Measurements from ENCODE around the gene ADGRL1.

The ADGRL1 gene

DNA sequence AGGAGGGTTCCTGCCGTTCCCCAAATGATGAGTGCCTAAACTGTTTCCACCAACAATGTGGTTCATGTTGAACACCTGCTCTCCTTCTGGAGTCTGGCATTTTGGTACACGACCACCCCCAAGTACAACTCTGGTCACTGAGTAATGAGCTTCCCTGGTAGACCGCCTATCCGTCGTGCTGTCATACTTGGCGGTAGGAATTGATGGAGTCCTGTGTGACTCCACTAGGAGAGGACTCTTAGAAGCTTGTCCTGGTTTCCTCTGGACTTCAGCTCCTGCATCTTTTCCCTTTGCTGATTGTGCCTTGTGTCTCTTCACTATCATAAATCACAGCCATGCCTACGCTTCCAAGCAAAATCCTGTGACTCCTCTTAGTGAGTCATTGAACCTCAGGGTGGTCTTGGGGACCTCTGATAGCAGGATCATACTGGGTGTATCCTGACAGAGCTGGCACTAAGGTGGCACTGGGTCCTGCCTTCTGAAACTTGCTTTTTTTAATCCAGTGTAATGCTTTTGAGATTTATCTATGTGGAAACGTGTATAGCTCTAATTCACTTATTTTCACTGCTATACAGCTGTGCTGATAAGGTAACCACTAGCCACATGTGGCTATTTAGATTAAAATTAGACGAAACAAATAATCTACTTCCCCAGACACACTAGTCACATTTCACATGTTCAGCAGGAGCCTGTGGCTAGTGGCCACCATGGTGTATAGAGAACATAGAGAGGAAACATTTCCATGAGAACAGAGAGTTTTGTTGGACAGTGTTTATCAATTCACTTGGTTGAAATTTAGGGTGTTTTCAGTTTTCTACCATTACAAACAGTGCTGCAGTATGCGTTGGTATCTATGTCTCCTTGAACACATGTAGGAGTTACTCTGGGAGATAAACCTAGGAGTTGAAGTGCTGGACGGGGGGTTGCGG lies 63.4 kb downstream of the ADGRL1 start:
- no peak for DNase-seq (ENCODE audit: low read depth)
- TF ChIP-seq, protein P1, sequence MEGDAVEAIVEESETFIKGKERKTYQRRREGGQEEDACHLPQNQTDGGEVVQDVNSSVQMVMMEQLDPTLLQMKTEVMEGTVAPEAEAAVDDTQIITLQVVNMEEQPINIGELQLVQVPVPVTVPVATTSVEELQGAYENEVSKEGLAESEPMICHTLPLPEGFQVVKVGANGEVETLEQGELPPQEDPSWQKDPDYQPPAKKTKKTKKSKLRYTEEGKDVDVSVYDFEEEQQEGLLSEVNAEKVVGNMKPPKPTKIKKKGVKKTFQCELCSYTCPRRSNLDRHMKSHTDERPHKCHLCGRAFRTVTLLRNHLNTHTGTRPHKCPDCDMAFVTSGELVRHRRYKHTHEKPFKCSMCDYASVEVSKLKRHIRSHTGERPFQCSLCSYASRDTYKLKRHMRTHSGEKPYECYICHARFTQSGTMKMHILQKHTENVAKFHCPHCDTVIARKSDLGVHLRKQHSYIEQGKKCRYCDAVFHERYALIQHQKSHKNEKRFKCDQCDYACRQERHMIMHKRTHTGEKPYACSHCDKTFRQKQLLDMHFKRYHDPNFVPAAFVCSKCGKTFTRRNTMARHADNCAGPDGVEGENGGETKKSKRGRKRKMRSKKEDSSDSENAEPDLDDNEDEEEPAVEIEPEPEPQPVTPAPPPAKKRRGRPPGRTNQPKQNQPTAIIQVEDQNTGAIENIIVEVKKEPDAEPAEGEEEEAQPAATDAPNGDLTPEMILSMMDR (conservative IDR thresholded peaks at IDR 0.05; ENCODE audit: control insufficient read depth, insufficient read depth, low read depth, low read length): no peak
- H3K4me3 ChIP-seq (ENCODE audit: control insufficient read depth, low read depth, low read length): no peak overlapping the region

DNA sequence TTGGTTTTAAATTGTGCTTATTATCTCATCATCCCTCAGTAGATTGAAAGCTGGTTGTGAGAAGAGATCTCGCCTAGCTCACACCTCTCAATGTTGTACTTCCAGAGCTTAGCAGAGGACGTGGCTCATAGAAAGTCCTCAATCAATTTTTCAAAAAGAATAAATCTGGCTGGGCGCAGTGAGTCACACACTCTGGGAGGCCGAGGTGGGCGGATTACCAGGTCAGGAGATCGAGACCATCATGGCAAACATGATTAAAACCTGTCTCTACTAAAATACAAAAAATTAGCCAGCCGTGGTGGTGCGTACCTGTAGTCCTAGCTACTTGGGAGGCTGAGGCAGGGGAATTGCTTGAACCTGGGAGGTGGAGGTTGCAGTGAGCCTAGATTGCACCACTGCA lies 64.9 kb downstream of the ADGRL1 start:
- no peak for DNase-seq (ENCODE audit: low read depth)
- TF ChIP-seq, protein P1 (conservative IDR thresholded peaks at IDR 0.05; ENCODE audit: control insufficient read depth, insufficient read depth, low read depth, low read length): no peak
- H3K4me3 ChIP-seq (ENCODE audit: control insufficient read depth, low read depth, low read length): no peak overlapping the region

DNA sequence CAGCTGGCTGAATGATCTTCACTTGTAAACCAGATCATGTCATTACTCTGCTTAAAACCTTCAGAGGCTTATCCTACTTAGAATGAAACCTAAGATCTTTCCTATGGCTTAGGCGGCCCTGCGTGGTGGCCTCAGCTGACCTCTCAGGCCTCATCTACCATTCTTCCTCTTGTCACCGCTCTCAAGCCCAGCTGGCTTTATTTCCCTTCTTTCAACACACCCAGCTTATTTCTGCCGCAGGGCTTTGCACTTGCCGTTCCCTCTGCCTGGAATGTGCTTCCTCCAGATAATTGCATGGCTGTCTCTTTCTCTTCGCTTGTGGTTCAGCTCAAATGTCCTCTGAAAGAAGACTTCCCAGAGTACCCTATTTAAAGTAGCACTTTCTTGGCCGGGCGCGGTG lies 66.0 kb downstream of the ADGRL1 start:
- no peak overlapping the region for H3K4me3 ChIP-seq (ENCODE audit: control insufficient read depth, low read depth, low read length)
- DNase-seq (ENCODE audit: low read depth): no peak
- TF ChIP-seq, protein P1 (conservative IDR thresholded peaks at IDR 0.05; ENCODE audit: control insufficient read depth, insufficient read depth, low read depth, low read length): no peak

DNA sequence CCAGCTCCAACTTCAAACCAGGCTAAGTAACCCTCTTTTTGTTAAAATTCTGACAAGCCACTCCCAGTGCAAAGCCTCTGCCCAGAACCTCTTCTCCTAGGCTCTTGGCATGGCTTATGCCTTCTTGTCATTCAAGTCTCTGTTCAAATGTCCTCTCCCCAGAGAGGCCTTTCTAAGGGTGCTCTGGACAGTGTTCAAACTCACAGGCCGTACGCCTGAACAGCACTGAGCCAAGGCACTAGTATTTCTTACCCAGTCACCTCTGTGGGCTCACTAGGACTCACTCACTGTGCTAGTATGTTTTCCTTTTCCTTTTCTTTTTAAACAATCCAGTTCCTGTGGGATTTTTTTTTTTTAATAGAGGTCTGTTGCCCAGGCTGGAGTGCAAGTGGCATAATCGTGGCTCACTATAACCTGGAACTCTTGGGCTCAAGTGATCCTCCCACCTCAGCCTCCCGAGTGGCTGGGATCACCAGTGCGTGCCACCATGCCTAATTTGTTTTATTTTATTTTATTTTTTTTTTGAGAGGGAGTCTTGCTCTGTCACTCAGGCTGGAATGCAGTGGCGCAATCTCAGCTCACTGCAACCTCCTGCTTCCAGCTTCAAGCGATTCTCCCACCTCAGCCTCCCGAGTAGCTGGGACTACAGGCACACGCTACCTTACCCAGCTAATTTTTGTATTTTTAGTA lies 67.2 kb downstream of the ADGRL1 start:
- DNase-seq (ENCODE audit: low read depth): peak; percentile 40
- no peak overlapping the region for H3K4me3 ChIP-seq (ENCODE audit: control insufficient read depth, low read depth, low read length)
- TF ChIP-seq, protein P1 (conservative IDR thresholded peaks at IDR 0.05; ENCODE audit: control insufficient read depth, insufficient read depth, low read depth, low read length): no peak

DNA sequence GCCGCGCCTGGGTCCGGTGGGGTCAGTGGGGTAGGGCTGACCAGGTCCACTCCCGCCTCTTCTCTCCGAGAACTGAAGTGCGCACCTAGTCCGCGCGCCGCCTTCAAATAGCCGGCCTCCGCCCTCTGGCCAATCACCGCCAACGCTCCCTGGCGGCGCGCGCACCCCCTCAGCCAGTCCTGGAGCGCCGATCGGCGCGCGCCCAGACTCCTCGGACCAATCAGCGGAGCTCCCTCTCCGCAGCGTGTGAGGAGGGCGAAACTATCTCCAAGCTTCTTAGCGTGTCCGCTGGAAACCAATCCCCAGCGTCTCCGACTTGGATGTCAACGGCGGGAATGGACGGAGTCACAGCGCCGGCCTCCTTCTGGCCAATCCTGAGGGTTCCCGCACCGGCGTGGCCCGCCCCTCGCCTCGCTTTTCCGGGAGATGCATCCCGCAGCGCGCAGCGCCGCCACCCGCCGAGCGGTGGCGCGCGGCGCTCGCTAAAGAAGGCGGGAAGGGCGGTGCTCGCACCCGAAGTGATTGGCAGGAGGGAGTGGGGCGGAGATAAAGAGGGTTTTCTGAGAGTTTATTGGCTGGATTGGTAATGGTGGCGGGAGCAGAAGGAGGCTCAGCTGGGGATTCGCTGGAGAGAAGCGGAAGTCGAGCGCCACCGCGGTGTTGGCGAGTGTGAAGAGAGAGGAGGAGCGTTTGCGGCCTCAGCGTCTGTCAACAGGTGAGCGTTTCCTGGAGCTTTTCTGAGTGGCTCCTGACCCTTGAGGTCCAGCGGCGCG lies 69.3 kb downstream of the ADGRL1 start, which contains the start of gene ASF1B:
Gene ASF1B (minus strand): TSS at position 81 of the 773 bp plus-strand sequence. CDS start 133 bp downstream, outside the sequence.
- peak within 1 kb of the TSS; percentile 83 for H3K4me3 ChIP-seq (ENCODE audit: control insufficient read depth, low read depth, low read length)
- peak; percentile 100 for DNase-seq (ENCODE audit: low read depth)
- TF ChIP-seq, protein P1 (conservative IDR thresholded peaks at IDR 0.05; ENCODE audit: control insufficient read depth, insufficient read depth, low read depth, low read length): peak; percentile 42

DNA sequence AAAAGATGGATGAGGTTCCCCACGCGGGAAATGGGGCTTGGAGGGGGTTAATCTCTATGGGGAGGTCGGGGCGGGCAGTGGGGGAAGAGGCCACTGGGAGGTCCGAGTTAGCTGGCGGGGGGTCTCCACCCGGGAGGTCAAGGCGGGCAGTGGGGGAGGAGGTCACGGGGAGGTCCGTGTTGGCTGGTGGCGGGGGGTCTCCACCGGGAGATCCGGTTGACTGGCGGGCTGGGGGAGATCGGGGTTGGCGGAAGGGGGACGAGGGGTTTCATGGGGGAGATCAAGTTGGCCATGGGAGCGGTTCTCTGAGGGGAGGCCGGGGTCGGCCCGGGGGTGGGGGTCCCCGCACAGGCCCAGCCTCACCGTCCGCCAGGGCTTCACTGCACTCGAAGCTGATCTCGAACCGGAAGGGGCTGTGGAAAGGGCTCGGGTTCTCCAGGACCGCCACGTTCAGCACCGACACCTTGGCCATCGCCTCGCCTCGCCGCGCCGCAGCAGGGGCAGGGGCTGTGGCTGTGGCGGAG lies 69.9 kb downstream of the ADGRL1 start:
- TF ChIP-seq, protein P1 (conservative IDR thresholded peaks at IDR 0.05; ENCODE audit: control insufficient read depth, insufficient read depth, low read depth, low read length): no peak
- H3K4me3 ChIP-seq (ENCODE audit: control insufficient read depth, low read depth, low read length): peak overlapping the region; percentile 69
- no peak for DNase-seq (ENCODE audit: low read depth)

All from fibroblast of mammary gland (primary cell).